PC-9 (cell line): ENCODE results near the gene EVL. TPM values are rescaled to one million over a fixed set of nuclear protein-coding genes. Genes with fewer than 3 reads are reported as not detected.

ENCODE experiments used
- BruUV-seq: library from RNA; stranded (reverse); fragments of 400-500 nt; replicated peaks from 2 replicates; lab custom pipeline; 2021; lab: Mats Ljungman, UMichigan
- CTCF ChIA-PET: fragments of 300-600 bp; sonication (Branson Sonifier 250); formaldehyde crosslinking; loops from one replicate; lab custom pipeline; 2022; ENCODE audit warnings: antibody characterized with exemption; lab: Charles Lee
- POLR2A ChIA-PET: fragments of 300-600 bp; sonication (Branson Sonifier 250); formaldehyde crosslinking; loops from one replicate; lab custom pipeline; 2022; ENCODE audit warnings: antibody characterized with exemption; ENCODE audit not compliant: unreplicated experiment; lab: Charles Lee
- DNase-seq, 2 experiments: peaks; one replicate each; pipeline versions ENCODE4 v3.0.0 to v3.0.0-alpha.2; 2015 to 2022; ENCODE audit warnings: mixed read lengths in 1 of 2
- H2AFZ ChIP-seq: fragments of 200-600 bp; sonication (generic); 2 replicates; pipeline ENCODE4 v1.8.1; 2017; ENCODE audit warnings: antibody characterized with exemption
- H3F3A ChIP-seq: fragments of 200-600 bp; sonication (generic); 2 replicates; pipeline ENCODE4 v1.8.1; 2017; ENCODE audit warnings: antibody characterized with exemption, mild to moderate bottlenecking, low read depth; ENCODE audit not compliant: insufficient read depth
- H3K27ac ChIP-seq: fragments of 200-600 bp; sonication (generic); 2 replicates; pipeline ENCODE4 v1.6.1; 2016; ENCODE audit warnings: mixed run types
- H3K27me3 ChIP-seq: fragments of 200-600 bp; sonication (generic); 2 replicates; pipeline ENCODE4 v1.6.1; 2016; ENCODE audit warnings: low read depth, mixed run types; ENCODE audit not compliant: insufficient read depth
- H3K36me3 ChIP-seq: fragments of 200-600 bp; sonication (generic); 2 replicates; pipeline ENCODE4 v1.6.1; 2016; ENCODE audit warnings: low read depth, mixed run types
- H3K4me1 ChIP-seq: fragments of 200-600 bp; sonication (generic); replicated peaks from 2 replicates; pipeline ENCODE4 v1.6.1; 2016; ENCODE audit warnings: mixed run types; ENCODE audit not compliant: insufficient read depth
- H3K4me2 ChIP-seq: fragments of 200-600 bp; sonication (generic); 2 replicates; pipeline ENCODE4 v1.6.1; 2017; ENCODE audit warnings: mixed run types
- H3K4me3 ChIP-seq: fragments of 200-600 bp; sonication (generic); 2 replicates; pipeline ENCODE4 v1.6.1; 2016; ENCODE audit warnings: mixed run types
- H3K79me2 ChIP-seq: fragments of 200-600 bp; sonication (generic); 2 replicates; pipeline ENCODE4 v1.6.1; 2017; ENCODE audit warnings: low read depth, mixed run types
- H3K9me2 ChIP-seq: fragments of 200-600 bp; sonication (generic); 2 replicates; pipeline ENCODE4 v1.8.1; 2017; ENCODE audit warnings: mild to moderate bottlenecking; ENCODE audit not compliant: insufficient read depth
- H3K9me3 ChIP-seq: fragments of 200-600 bp; sonication (generic); 2 replicates; pipeline ENCODE4 v1.8.1; 2016; ENCODE audit warnings: low read depth; ENCODE audit not compliant: insufficient read depth
- H4K20me1 ChIP-seq: fragments of 200-600 bp; sonication (generic); 2 replicates; pipeline ENCODE4 v1.8.1; 2017; ENCODE audit not compliant: insufficient read depth
- EZH2 ChIP-seq: fragments of 200-600 bp; sonication (generic); IDR thresholded peaks from 2 replicates; pipeline ENCODE4 v1.8.0; 2017; ENCODE audit warnings: antibody characterized with exemption, low read depth
- intact Hi-C: fragments of 100-400 bp; cut with micrococcal nuclease; formaldehyde crosslinking; loops from one replicate; pipeline ENCODE4 v1.10.0; 2022; ENCODE audit not compliant: unreplicated experiment
- total RNA-seq: library from RNA; stranded (reverse); gene quantifications from 2 replicates; pipeline ENCODE4 v1.2.3, GENCODE V29; 2021
- TF ChIP-seq, protein P1 (sequence below): fragments of 200-600 bp; sonication (generic); conservative IDR thresholded peaks from 2 replicates; pipeline ENCODE4 v1.6.1; 2017; ENCODE audit warnings: mixed run types, antibody characterized with exemption, mild to moderate bottlenecking, moderate library complexity

The EVL gene
- total RNA-seq, 1 experiment from 2014 or later, result 5.9 TPM

DNA sequence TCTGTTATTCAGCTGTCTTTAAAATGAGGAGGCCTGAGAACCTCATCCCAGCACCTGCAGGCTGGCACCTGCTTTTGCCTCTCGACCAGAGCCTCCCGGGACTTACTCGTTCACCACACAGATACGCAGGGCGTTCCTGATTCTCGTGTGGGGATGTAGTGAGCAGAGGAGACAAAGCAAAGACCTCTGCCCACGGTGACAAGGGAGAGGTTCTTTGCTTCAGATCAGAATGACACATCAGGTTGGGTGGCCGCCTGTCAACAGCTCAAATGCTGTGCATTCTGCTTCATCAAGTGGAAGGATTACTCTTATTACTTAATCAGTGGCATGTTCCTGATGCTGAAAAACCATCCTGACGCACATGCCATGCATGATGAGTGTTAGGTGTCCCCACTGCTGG lies 69.9 kb downstream of the EVL start:
- Histone ChIP-seq H3K9me3 (no peaks in the 10 kb centered on the region), H2AFZ (no peak overlapping the region), H3K79me2 (no peaks in the 10 kb centered on the region), H3K4me2 (no peak overlapping the region), H3K4me3 (no peak overlapping the region), H4K20me1 (no peaks in the 10 kb centered on the region), H3K27ac (no peak overlapping the region), H3K27me3 (no peaks in the 10 kb centered on the region), H3K36me3 (no peaks in the 10 kb centered on the region), H3F3A (no peaks in the 10 kb centered on the region), H3K9me2 (no peaks in the 10 kb centered on the region), H3K4me1 (no peaks in the 10 kb centered on the region)
- no peak for DNase-seq
- intact Hi-C loops, result no loop called here
- no TSS peak for BruUV-seq
- POLR2A ChIA-PET, result no interaction called here
- CTCF ChIA-PET, result no interaction called here
- TF ChIP-seq, protein P1, sequence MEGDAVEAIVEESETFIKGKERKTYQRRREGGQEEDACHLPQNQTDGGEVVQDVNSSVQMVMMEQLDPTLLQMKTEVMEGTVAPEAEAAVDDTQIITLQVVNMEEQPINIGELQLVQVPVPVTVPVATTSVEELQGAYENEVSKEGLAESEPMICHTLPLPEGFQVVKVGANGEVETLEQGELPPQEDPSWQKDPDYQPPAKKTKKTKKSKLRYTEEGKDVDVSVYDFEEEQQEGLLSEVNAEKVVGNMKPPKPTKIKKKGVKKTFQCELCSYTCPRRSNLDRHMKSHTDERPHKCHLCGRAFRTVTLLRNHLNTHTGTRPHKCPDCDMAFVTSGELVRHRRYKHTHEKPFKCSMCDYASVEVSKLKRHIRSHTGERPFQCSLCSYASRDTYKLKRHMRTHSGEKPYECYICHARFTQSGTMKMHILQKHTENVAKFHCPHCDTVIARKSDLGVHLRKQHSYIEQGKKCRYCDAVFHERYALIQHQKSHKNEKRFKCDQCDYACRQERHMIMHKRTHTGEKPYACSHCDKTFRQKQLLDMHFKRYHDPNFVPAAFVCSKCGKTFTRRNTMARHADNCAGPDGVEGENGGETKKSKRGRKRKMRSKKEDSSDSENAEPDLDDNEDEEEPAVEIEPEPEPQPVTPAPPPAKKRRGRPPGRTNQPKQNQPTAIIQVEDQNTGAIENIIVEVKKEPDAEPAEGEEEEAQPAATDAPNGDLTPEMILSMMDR, result no peak
- TF ChIP-seq EZH2, result no peak

DNA sequence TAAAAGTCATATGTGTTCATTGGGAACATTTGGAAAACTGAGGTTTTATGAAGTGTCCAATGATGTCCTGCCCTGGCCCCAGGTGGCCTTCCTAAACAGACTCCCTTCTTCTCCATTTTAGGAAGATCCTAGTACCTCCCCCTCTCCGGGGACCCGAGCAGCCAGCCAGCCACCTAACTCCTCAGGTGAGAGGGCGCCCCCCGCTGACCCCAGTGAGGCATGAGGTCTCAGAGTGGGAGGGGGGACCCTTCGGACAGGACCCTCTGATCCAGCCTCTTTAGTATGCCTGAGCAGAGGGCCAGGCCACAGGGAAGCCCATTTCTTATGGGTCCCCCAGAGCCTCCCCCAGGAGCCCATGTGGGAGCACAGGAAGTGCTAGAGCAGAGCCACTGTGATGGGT lies 70.6 kb downstream of the EVL start:
- intact Hi-C loops, result no loop called here
- Histone ChIP-seq H3K79me2 (no peaks in the 10 kb centered on the region), H3F3A (no peaks in the 10 kb centered on the region), H3K27ac (no peak overlapping the region), H3K4me3 (no peak overlapping the region), H3K4me2 (no peak overlapping the region), H3K9me3 (no peaks in the 10 kb centered on the region), H3K9me2 (no peaks in the 10 kb centered on the region), H3K27me3 (no peaks in the 10 kb centered on the region), H2AFZ (no peak overlapping the region), H4K20me1 (no peaks in the 10 kb centered on the region), H3K4me1 (no peaks in the 10 kb centered on the region), H3K36me3 (no peaks in the 10 kb centered on the region)
- ChIA-PET CTCF (no interaction called here), POLR2A (no interaction called here)
- BruUV-seq, result no TSS peak
- TF ChIP-seq, protein P1, result no peak
- DNase-seq, result no peak

DNA sequence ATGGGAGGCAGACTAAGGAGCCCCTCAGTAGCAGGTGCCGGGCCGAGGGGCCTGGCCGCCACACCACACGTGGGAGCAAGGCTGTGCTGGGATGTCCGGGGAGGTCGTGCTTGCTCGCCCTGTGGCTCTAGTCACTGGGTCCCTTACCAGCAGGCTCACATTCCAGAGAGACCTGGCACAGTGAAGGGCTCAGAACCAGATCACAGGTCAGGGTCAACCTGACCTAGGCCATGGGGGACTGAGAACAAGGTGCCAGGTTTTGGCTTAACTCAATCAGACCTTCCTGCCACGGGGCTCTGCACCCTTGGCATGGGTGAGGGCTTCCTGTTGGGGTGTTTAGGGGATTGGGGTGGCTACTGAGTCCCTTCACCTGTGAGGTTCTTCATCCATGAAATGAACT lies 72.0 kb downstream of the EVL start:
- H3K36me3 ChIP-seq, result no peaks in the 10 kb centered on the region
- no peak overlapping the region for H3K4me2 ChIP-seq
- H3F3A ChIP-seq, result no peaks in the 10 kb centered on the region
- POLR2A ChIA-PET, result no interaction called here
- no peaks in the 10 kb centered on the region for H3K79me2 ChIP-seq
- no peak overlapping the region for H3K27ac ChIP-seq
- CTCF ChIA-PET, result no interaction called here
- DNase-seq, result no peak
- no peaks in the 10 kb centered on the region for H3K9me2 ChIP-seq
- TF ChIP-seq, protein P1, result no peak
- no peak for TF ChIP-seq EZH2
- H3K9me3 ChIP-seq, result no peaks in the 10 kb centered on the region
- no peaks in the 10 kb centered on the region for H3K27me3 ChIP-seq
- H4K20me1 ChIP-seq, result no peaks in the 10 kb centered on the region
- intact Hi-C loops, result no loop called here
- peaks cover 10% of the 10 kb centered on the region for H3K4me1 ChIP-seq
- no peak overlapping the region for H3K4me3 ChIP-seq
- no peak overlapping the region for H2AFZ ChIP-seq
- no TSS peak for BruUV-seq
